WERI-Rb-1 (cell line): ENCODE results near the gene ANKRD44.

Source experiments
- DNase-seq: peaks from one replicate; pipeline ENCODE4 v3.0.0-alpha.2; 2020
- H3K27ac ChIP-seq: fragments of 250-450 bp; sonication (Bioruptor Pico); 2 replicates; pipeline ENCODE4 v1.5.1; 2020; ENCODE audit warnings: mild to moderate bottlenecking, moderate library complexity
- H3K27me3 ChIP-seq: fragments of 250-450 bp; sonication (Bioruptor Pico); 2 replicates; pipeline ENCODE4 v1.5.1; 2021; ENCODE audit warnings: mild to moderate bottlenecking, low read depth, moderate library complexity; ENCODE audit not compliant: insufficient read depth, severe bottlenecking
- H3K36me3 ChIP-seq: fragments of 250-450 bp; sonication (Bioruptor Pico); 2 replicates; pipeline ENCODE4 v1.5.1; 2020; ENCODE audit warnings: mild to moderate bottlenecking, moderate library complexity
- H3K4me3 ChIP-seq: 2 replicates; pipeline ENCODE4 v1.5.1; 2011; ENCODE audit warnings: low read depth, mild to moderate bottlenecking, control low read depth, low read length
- H3K9me3 ChIP-seq: fragments of 250-450 bp; sonication (Bioruptor Pico); 2 replicates; pipeline ENCODE4 v1.5.1; 2021; ENCODE audit warnings: mild to moderate bottlenecking, moderate library complexity; ENCODE audit not compliant: severe bottlenecking
- TF ChIP-seq, protein P1 (sequence below): IDR thresholded peaks from 2 replicates; pipeline ENCODE4 v1.5.1; 2011; ENCODE audit warnings: low read depth, mild to moderate bottlenecking, control low read depth, inconsistent platforms, low read length

ANKRD44 gene

DNA sequence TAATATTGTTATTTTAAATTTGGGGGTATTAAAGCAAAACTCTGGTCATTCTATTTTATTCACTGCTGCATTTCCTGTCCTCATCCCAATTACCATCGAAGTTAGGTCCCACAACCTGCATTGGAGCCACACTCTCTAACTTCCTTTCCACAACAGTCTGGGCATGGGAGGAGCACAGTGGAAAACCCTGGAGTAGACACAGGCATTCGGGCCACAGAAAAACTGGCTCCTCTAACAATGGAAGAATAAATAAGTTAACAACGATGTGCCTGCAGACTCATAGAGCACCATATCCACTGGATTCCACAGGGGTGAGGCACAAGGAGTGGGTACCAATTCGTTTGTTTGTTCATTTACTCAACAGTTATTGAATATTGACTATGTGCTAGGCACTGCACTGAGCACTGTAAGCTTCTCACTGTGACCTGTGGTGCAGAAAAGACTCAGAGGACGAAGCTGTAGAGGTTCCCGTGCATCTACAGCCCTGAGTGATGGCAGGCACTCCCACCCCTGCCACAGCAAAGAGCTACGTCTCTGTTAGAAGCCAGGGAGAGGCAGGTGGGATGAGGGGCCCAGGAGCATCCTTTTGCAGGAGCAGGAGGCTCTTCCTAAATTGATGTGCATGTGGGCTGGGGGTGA, 229.9 kb downstream of the ANKRD44 start:
- DNase-seq = no peak
- TF ChIP-seq, protein P1, sequence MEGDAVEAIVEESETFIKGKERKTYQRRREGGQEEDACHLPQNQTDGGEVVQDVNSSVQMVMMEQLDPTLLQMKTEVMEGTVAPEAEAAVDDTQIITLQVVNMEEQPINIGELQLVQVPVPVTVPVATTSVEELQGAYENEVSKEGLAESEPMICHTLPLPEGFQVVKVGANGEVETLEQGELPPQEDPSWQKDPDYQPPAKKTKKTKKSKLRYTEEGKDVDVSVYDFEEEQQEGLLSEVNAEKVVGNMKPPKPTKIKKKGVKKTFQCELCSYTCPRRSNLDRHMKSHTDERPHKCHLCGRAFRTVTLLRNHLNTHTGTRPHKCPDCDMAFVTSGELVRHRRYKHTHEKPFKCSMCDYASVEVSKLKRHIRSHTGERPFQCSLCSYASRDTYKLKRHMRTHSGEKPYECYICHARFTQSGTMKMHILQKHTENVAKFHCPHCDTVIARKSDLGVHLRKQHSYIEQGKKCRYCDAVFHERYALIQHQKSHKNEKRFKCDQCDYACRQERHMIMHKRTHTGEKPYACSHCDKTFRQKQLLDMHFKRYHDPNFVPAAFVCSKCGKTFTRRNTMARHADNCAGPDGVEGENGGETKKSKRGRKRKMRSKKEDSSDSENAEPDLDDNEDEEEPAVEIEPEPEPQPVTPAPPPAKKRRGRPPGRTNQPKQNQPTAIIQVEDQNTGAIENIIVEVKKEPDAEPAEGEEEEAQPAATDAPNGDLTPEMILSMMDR = no peak
- H3K27ac ChIP-seq = no peak overlapping the region
- no peaks in the 10 kb centered on the region for H3K9me3 ChIP-seq
- H3K27me3 ChIP-seq = no peaks in the 10 kb centered on the region
- no peak overlapping the region for H3K4me3 ChIP-seq
- no peaks in the 10 kb centered on the region for H3K36me3 ChIP-seq

DNA sequence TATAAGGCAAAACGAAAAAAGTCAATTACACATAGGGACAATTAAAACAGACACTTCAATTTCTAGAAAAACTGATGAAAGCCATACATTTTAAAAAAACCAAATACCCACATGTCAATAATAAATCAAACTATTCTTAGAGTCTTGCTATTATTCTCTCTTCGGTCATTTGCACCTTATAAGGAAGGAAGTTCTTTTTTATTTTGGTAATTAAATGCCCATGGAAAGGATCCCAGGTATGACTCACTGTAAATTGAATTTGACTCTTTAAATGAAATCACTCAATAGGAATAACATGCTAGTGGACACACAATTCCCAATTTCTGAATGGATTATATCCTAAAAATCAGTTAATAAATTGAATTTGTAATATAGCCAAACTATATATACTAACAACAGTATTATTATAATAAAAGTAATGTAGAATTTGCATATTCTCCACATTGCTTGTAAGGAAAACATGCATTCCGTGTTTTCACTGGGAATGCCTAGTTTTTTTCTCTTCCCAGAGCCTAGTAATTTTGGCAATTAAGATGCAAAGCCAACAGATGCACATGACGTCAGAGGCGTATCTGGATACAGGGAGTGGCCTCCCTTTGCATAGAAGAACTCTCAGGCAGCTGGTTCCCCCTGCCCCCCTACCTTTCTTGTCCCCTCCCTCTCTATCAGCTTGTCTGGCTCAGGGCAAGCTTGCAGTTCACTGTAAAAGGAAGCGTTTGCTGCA, 230.6 kb downstream of the ANKRD44 start:
- DNase-seq = no peak
- TF ChIP-seq, protein P1 = no peak
- Histone ChIP-seq H3K4me3 (no peak overlapping the region), H3K27ac (no peak overlapping the region), H3K9me3 (no peaks in the 10 kb centered on the region), H3K36me3 (no peaks in the 10 kb centered on the region), H3K27me3 (no peaks in the 10 kb centered on the region)

DNA sequence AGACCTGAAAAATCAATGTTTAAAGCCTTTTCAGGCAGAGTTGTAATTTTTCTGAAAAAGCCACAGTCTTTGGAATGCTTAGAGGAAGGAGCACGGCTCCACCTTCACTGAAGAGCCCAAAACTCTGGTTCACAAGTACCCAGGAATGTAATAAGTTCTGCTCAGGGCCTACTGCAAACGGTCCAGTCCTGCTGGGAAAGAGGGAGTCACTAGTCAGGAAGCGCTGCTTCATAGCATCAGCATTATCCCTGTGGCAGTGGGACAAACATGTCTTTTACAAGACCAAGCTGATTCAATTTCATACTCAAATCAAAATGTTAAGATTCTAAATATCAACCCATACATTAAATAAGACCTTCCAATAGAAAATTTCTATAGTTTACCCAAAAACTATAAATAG, 231.2 kb downstream of the ANKRD44 start:
- no peak overlapping the region for H3K4me3 ChIP-seq
- no peaks in the 10 kb centered on the region for H3K9me3 ChIP-seq
- DNase-seq = no peak
- H3K27ac ChIP-seq = no peak overlapping the region
- H3K36me3 ChIP-seq = no peaks in the 10 kb centered on the region
- TF ChIP-seq, protein P1 = no peak
- H3K27me3 ChIP-seq = no peaks in the 10 kb centered on the region

DNA sequence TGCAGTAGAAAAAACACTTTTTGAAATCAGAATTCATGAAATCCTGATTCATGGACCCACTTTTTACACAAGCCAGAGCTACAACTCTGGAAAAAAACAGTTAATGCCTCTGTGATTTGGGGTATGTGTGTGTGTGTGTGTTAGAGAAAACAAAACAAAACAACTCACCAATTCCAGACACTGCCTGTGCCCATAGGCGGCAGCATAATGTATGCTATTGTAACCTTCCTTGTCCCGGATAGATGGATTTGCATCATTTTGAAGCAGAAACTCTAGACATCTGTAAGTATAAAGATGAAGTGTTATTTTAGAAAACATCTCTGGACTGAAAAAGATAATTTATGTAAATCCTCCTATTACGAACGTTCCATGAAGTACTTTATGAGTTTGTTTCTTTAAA, 232.0 kb downstream of the ANKRD44 start:
- Histone ChIP-seq H3K36me3 (no peaks in the 10 kb centered on the region), H3K4me3 (no peak overlapping the region), H3K27me3 (no peaks in the 10 kb centered on the region), H3K27ac (no peak overlapping the region), H3K9me3 (no peaks in the 10 kb centered on the region)
- TF ChIP-seq, protein P1 = no peak
- DNase-seq = no peak

DNA sequence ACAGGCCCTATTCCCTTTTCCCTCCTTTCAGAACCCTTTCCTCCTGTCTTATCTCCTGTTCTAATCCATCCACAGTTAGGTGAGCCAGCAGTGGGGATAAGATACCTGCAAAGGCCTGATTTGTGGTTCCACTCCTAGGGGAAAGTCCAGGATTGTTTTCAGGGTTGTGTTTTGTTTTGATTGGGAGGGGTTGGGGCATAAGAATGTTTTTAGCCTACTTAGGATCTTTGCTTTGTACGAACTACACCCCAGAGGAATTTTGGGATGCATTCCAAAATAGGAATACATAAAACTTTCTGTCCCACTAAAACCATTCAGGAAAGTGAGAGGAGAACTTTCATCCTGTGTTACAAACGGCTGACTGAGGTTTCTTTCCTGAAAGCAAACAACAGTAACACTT, 233.2 kb downstream of the ANKRD44 start:
- TF ChIP-seq, protein P1 = no peak
- no peak overlapping the region for H3K27ac ChIP-seq
- H3K27me3 ChIP-seq = no peaks in the 10 kb centered on the region
- no peak for DNase-seq
- no peaks in the 10 kb centered on the region for H3K9me3 ChIP-seq
- no peak overlapping the region for H3K4me3 ChIP-seq
- no peaks in the 10 kb centered on the region for H3K36me3 ChIP-seq
